ENCODE data around the gene MKLN1.

The MKLN1 gene

GRCh38 chr7:131529179-131529578, 201.5 kb downstream of the MKLN1 start:
- DNase-seq = no peak

- DNase-seq = no peak
These were observed 201.9 kb downstream of the MKLN1 start for GRCh38 chr7:131529617-131530016.

GRCh38 chr7:131530137-131530536, 202.5 kb downstream of the MKLN1 start:
- no peak for DNase-seq

- DNase-seq = no peak
These were observed 205.0 kb downstream of the MKLN1 start for GRCh38 chr7:131532570-131533091.

- no peak for DNase-seq
These were observed 205.5 kb downstream of the MKLN1 start for GRCh38 chr7:131533151-131533559.

GRCh38 chr7:131533566-131534561, 206.2 kb downstream of the MKLN1 start:
- no peak for DNase-seq

- DNase-seq = no peak
These were observed 208.7 kb downstream of the MKLN1 start for GRCh38 chr7:131536361-131536849.

GRCh38 chr7:131537571-131537978, 209.9 kb downstream of the MKLN1 start:
- no peak for DNase-seq

GRCh38 chr7:131538071-131538812, 210.6 kb downstream of the MKLN1 start:
- no peak for DNase-seq

- DNase-seq = no peak
These were observed 211.1 kb downstream of the MKLN1 start for GRCh38 chr7:131538813-131539179.

GRCh38 chr7:131540491-131541162, 213.0 kb downstream of the MKLN1 start:
- DNase-seq = no peak

GRCh38 chr7:131543298-131543697, 215.6 kb downstream of the MKLN1 start:
- DNase-seq = no peak

GRCh38 chr7:131544021-131544420, 216.3 kb downstream of the MKLN1 start:
- DNase-seq = no peak

- peak; percentile 80 for DNase-seq
These were observed 217.0 kb downstream of the MKLN1 start for GRCh38 chr7:131544449-131545301.

- no peak for DNase-seq
These were observed 218.4 kb downstream of the MKLN1 start for GRCh38 chr7:131546126-131546525.
